A549 (cell line): Measurements from ENCODE around the gene ANXA5.

Source experiments
- CHD4 ChIP-seq: fragments of 200-600 bp; sonication (generic); IDR thresholded peaks from 2 replicates; pipeline ENCODE4 v1.6.1; 2016; ENCODE audit warnings: antibody characterized with exemption, mild to moderate bottlenecking, borderline replicate concordance
- CTCF ChIP-seq: fragments of >200 bp; sonication (Bioruptor Twin); formaldehyde crosslinking; IDR thresholded peaks from 3 replicates; pipeline ENCODE4 v1.5.1; 2016
- RAD21 ChIP-seq, 2 experiments: fragments of >200 bp in 1 of 2; sonication (Bioruptor Twin) in 1 of 2; formaldehyde crosslinking in 1 of 2; IDR thresholded peaks in 1 of 2; conservative IDR thresholded peaks in 1 of 2; 2 replicates in 1 of 2; 3 replicates in 1 of 2; pipeline ENCODE4 v1.6.1; 2012 to 2018; ENCODE audit warnings: inconsistent platforms in 1 of 2
- ZSCAN20 ChIP-seq: fragments of 250-450 bp; sonication (Bioruptor Pico); IDR thresholded peaks from 2 replicates; pipeline ENCODE4 v1.8.0; 2022; ENCODE audit warnings: mild to moderate bottlenecking, moderate library complexity

- TF ChIP-seq CTCF, result no peak
- no peak for TF ChIP-seq RAD21 (conservative IDR thresholded peaks at IDR 0.05 in 1 of 2, IDR thresholded peaks at IDR 0.05 in 1 of 2)
- no peak for TF ChIP-seq ZSCAN20
- TF ChIP-seq CHD4, result no peak
Measured at GRCh38 chr4:121720109-121720508, 23.3 kb upstream of the ANXA5 start.
